Choroid plexus epithelial cell (primary cell): ENCODE data around the gene SAPCD2.
"Not testable (repeated sequence)": the region's sequence is repeated elsewhere in the genome, so short reads cannot be mapped to it uniquely, and the experiment has no call there.

Experiments used
- DNase-seq: peaks from one replicate; pipeline ENCODE4 v3.0.0-alpha.2; 2010; ENCODE audit warnings: low read depth
- H3K4me3 ChIP-seq: 2 replicates; pipeline ENCODE4 v1.5.1; 2011; ENCODE audit warnings: low read depth, mild to moderate bottlenecking, control low read depth, low read length, moderate library complexity
- CTCF ChIP-seq: conservative IDR thresholded peaks from 2 replicates; pipeline ENCODE4 v1.5.1; 2011; ENCODE audit warnings: low read depth, mild to moderate bottlenecking, control low read depth, inconsistent platforms, low read length, moderate library complexity

The SAPCD2 gene

GRCh38 chr9:137064880-137065164 is 5.5 kb downstream of the SAPCD2 start:
- H3K4me3 ChIP-seq: no peak overlapping the region
- no peak for DNase-seq
- TF ChIP-seq CTCF: no peak

GRCh38 chr9:137064027-137064879 is 6.1 kb downstream of the SAPCD2 start:
- peak; percentile 43 for DNase-seq
- TF ChIP-seq CTCF: peak; percentile 87
- H3K4me3 ChIP-seq: no peak overlapping the region

- no peak for DNase-seq
- H3K4me3 ChIP-seq: no peak overlapping the region
- TF ChIP-seq CTCF: no peak
Observed at GRCh38 chr9:137063311-137064026, 6.9 kb downstream of the SAPCD2 start.

- not testable (repeated sequence) for H3K4me3 ChIP-seq, DNase-seq
Observed at GRCh38 chr9:137062798-137063197, 7.6 kb downstream of the SAPCD2 start.

- no peak for TF ChIP-seq CTCF
- DNase-seq: no peak
- no peak overlapping the region for H3K4me3 ChIP-seq
Observed at GRCh38 chr9:137062384-137062783, 8.0 kb downstream of the SAPCD2 start.

- H3K4me3 ChIP-seq: no peak overlapping the region
- no peak for DNase-seq
- TF ChIP-seq CTCF: no peak
Observed at GRCh38 chr9:137058521-137059234, 11.7 kb downstream of the SAPCD2 start.

- TF ChIP-seq CTCF: no peak
- no peak overlapping the region for H3K4me3 ChIP-seq
- no peak for DNase-seq
Observed at GRCh38 chr9:137057545-137057944, 12.8 kb downstream of the SAPCD2 start.
